ENCODE results near the gene TBPL1. TPM values are rescaled to one million over a fixed set of nuclear protein-coding genes. Genes with fewer than 3 reads are reported as not detected.

TBPL1 gene
- total and polyA plus RNA-seq, 4 donors, result 5.4 to 34.6 (median 11.5) TPM

DNA sequence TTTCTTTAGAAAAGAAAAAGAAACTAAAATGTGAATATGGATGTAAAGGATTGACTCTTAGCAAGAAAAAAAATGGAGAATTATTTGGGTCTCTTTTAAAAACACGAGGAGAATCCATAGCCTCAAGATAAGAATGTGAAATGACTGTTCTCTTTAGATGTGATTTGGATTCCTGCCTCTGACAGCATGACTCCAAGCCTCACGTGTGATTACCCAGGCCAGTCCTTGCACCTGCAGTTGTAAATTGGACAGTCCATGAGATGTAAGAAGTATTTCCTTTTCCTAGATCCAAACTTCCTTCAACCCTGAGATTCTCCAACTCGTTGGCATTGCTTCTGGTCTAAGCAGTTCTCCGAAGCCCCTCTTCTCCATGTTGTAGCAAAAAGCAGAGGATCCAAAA is 67.5 kb downstream of the TBPL1 start:
- no peak for DNase-seq (ENCODE audit: low spot score)
- Histone ChIP-seq H3K27ac (ENCODE audit: low read depth in 1 of 2, low read length in 2 of 2) (no peak overlapping the region), H3K4me3 (ENCODE audit: low read depth in 1 of 3, low read length in 3 of 3) (no peak overlapping the region), H3K36me3 (ENCODE audit: control insufficient read depth in 4 of 4, insufficient read depth in 3 of 4, low read depth in 1 of 4, low read length in 3 of 4) (no peaks in the 10 kb centered on the region), H3K9me3 (ENCODE audit: control insufficient read depth in 4 of 4, low read length in 3 of 4) (no peaks in the 10 kb centered on the region), H3K4me1 (ENCODE audit: control insufficient read depth in 4 of 4, insufficient read depth in 4 of 4, low read length in 3 of 4) (no peaks in the 10 kb centered on the region), H3K9ac (ENCODE audit: low read depth in 1 of 2, low read length in 2 of 2) (no peak overlapping the region), H3K27me3 (ENCODE audit: control insufficient read depth in 4 of 4, insufficient read depth in 4 of 4, low read length in 3 of 4) (no peaks in the 10 kb centered on the region)
- WGBS, result 75% methylated on average over 4 of the region's 4 CpGs
- TF ChIP-seq, protein P1, sequence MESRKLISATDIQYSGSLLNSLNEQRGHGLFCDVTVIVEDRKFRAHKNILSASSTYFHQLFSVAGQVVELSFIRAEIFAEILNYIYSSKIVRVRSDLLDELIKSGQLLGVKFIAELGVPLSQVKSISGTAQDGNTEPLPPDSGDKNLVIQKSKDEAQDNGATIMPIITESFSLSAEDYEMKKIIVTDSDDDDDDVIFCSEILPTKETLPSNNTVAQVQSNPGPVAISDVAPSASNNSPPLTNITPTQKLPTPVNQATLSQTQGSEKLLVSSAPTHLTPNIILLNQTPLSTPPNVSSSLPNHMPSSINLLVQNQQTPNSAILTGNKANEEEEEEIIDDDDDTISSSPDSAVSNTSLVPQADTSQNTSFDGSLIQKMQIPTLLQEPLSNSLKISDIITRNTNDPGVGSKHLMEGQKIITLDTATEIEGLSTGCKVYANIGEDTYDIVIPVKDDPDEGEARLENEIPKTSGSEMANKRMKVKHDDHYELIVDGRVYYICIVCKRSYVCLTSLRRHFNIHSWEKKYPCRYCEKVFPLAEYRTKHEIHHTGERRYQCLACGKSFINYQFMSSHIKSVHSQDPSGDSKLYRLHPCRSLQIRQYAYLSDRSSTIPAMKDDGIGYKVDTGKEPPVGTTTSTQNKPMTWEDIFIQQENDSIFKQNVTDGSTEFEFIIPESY (IDR thresholded peaks at IDR 0.05), result no peak
- no peak for TF ChIP-seq CTCF (IDR thresholded peaks at IDR 0.05; ENCODE audit: low read depth, low read length, missing input control)
- TF ChIP-seq FOXA2 (IDR thresholded peaks at IDR 0.05), result no peak
- TF ChIP-seq TAF1 (conservative IDR thresholded peaks at IDR 0.05), result no peak
- no peak for TF ChIP-seq FOXA1 (IDR thresholded peaks at IDR 0.05)
- no peak for TF ChIP-seq EGR1 (IDR thresholded peaks at IDR 0.05; ENCODE audit: low read depth in 2 of 2)
- TF ChIP-seq JUND (IDR thresholded peaks at IDR 0.05), result no peak
- no peak for TF ChIP-seq HNF4G (IDR thresholded peaks at IDR 0.05)
- TF ChIP-seq, protein P2, sequence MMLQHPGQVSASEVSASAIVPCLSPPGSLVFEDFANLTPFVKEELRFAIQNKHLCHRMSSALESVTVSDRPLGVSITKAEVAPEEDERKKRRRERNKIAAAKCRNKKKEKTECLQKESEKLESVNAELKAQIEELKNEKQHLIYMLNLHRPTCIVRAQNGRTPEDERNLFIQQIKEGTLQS (IDR thresholded peaks at IDR 0.05), result no peak
- TF ChIP-seq RAD21 (IDR thresholded peaks at IDR 0.05), result no peak
- TF ChIP-seq SP1 (IDR thresholded peaks at IDR 0.05), result no peak

GRCh38 chr6:134020968-134021367 is 67.9 kb downstream of the TBPL1 start:
- TF ChIP-seq FOXA1 (IDR thresholded peaks at IDR 0.05) (no peak), HNF4A (conservative IDR thresholded peaks at IDR 0.05) (no peak), CTCF (IDR thresholded peaks at IDR 0.05; ENCODE audit: low read depth, low read length, missing input control) (no peak), MAX (IDR thresholded peaks at IDR 0.05) (no peak), HNF4G (IDR thresholded peaks at IDR 0.05) (no peak), TAF1 (conservative IDR thresholded peaks at IDR 0.05) (no peak), EGR1 (IDR thresholded peaks at IDR 0.05; ENCODE audit: low read depth in 2 of 2) (no peak), YY1 (IDR thresholded peaks at IDR 0.05) (no peak), NR2F2 (IDR thresholded peaks at IDR 0.05) (no peak)
- no peaks in the 10 kb centered on the region for H3K4me1 ChIP-seq (ENCODE audit: control insufficient read depth in 4 of 4, insufficient read depth in 4 of 4, low read length in 3 of 4)
- no peak for DNase-seq (ENCODE audit: low spot score)
- H3K4me3 ChIP-seq (ENCODE audit: low read depth in 1 of 3, low read length in 3 of 3), result no peak overlapping the region
- no peaks in the 10 kb centered on the region for H3K27me3 ChIP-seq (ENCODE audit: control insufficient read depth in 4 of 4, insufficient read depth in 4 of 4, low read length in 3 of 4)
- no peak overlapping the region for H3K27ac ChIP-seq (ENCODE audit: low read depth in 1 of 2, low read length in 2 of 2)
- WGBS, result 82% methylated on average over 4 of the region's 4 CpGs
- no peak overlapping the region for H3K9ac ChIP-seq (ENCODE audit: low read depth in 1 of 2, low read length in 2 of 2)
- no peaks in the 10 kb centered on the region for H3K9me3 ChIP-seq (ENCODE audit: control insufficient read depth in 4 of 4, low read length in 3 of 4)
- no peaks in the 10 kb centered on the region for H3K36me3 ChIP-seq (ENCODE audit: control insufficient read depth in 4 of 4, insufficient read depth in 3 of 4, low read depth in 1 of 4, low read length in 3 of 4)

All from liver (tissue), 9 donors.